ENCODE measurements around the gene NOD2. TPM values are rescaled to one million over a fixed set of nuclear protein-coding genes. Genes with fewer than 3 reads are reported as not detected.

NOD2 gene
- total and polyA plus RNA-seq, 8 donors, result 0.79 to 15.2 (median 1.7) TPM

GRCh38 chr16:50696575-50697420 is 3.4 kb downstream of the NOD2 start:
- TF ChIP-seq CTCF (IDR thresholded peaks at IDR 0.05), result no peak
- intact Hi-C loops (cut with DNase I), result no loop called here
- H3K4me1 ChIP-seq, result peaks cover 27 to 75% of the 10 kb centered on the region in 2 donors
- no peak overlapping the region for H3K4me3 ChIP-seq
- H3K9me3 ChIP-seq, result no peaks in the 10 kb centered on the region
- peak overlapping the region; percentile 75 to 81 for H3K27ac ChIP-seq
- no peaks in the 10 kb centered on the region for H3K27me3 ChIP-seq
- DNase-seq, result peak in 2 of 4 donors; percentile 93 to 95
- peak; percentile 68 for ATAC-seq
- H3K36me3 ChIP-seq, result no peaks in the 10 kb centered on the region

GRCh38 chr16:50697421-50697715 is 4.0 kb downstream of the NOD2 start:
- H3K4me3 ChIP-seq, result peak overlapping the region in 1 of 2 donors; percentile 38
- H3K4me1 ChIP-seq, result peaks cover 27 to 75% of the 10 kb centered on the region in 2 donors
- DNase-seq, result no peak
- no peaks in the 10 kb centered on the region for H3K36me3 ChIP-seq
- no peak for TF ChIP-seq CTCF (IDR thresholded peaks at IDR 0.05)
- H3K9me3 ChIP-seq, result no peaks in the 10 kb centered on the region
- peak overlapping the region; percentile 75 to 81 for H3K27ac ChIP-seq
- ATAC-seq, result no peak
- no peaks in the 10 kb centered on the region for H3K27me3 ChIP-seq
- intact Hi-C loops (cut with DNase I), result no loop called here

GRCh38 chr16:50697881-50698767 is 4.7 kb downstream of the NOD2 start:
- peak; percentile 74 for ATAC-seq
- peaks cover 27 to 78% of the 10 kb centered on the region in 2 donors for H3K4me1 ChIP-seq
- DNase-seq, result peak in 2 of 4 donors; percentile 57 to 64
- H3K4me3 ChIP-seq, result peak overlapping the region; percentile 11 to 38
- intact Hi-C loops (cut with DNase I), result no loop called here
- no peaks in the 10 kb centered on the region for H3K27me3 ChIP-seq
- H3K27ac ChIP-seq, result peak overlapping the region; percentile 75 to 81
- H3K9me3 ChIP-seq, result no peaks in the 10 kb centered on the region
- H3K36me3 ChIP-seq, result peaks cover 0 to 4% of the 10 kb centered on the region in 2 donors
- TF ChIP-seq CTCF (IDR thresholded peaks at IDR 0.05), result no peak

- intact Hi-C loops (cut with DNase I), result no loop called here
- DNase-seq (no peak), ATAC-seq (no peak)
- H3K27ac ChIP-seq, result peak overlapping the region in 1 of 2 donors; percentile 41
- peaks cover 0 to 17% of the 10 kb centered on the region in 2 donors for H3K36me3 ChIP-seq
- no peak for TF ChIP-seq CTCF (IDR thresholded peaks at IDR 0.05)
- H3K4me1 ChIP-seq, result peaks cover 27 to 72% of the 10 kb centered on the region in 2 donors
- H3K27me3 ChIP-seq, result no peaks in the 10 kb centered on the region
- no peak overlapping the region for H3K4me3 ChIP-seq
- peaks cover 0 to 13% of the 10 kb centered on the region in 2 donors for H3K9me3 ChIP-seq
Measured at GRCh38 chr16:50699326-50700159, 6.1 kb downstream of the NOD2 start.

Measured in left lung (tissue), 10 donors.